Thyroid gland (tissue), 4 donors: ENCODE results near the gene DPYSL5.

Experiments used
- POLR2A ChIP-seq, 2 donors: fragments of 450-650 bp; IDR thresholded peaks; one replicate each; pipeline ENCODE4 v1.6.1; 2017; ENCODE audit warnings: antibody characterized with exemption in 2 of 2, mild to moderate bottlenecking in 2 of 2, moderate library complexity in 1 of 2
- TF ChIP-seq, protein P1 (sequence below), 6 experiments: fragments of 200-600 bp in 3 of 6; fragments of 450-650 bp in 3 of 6; sonication (generic) in 3 of 6; IDR thresholded peaks; one replicate each; pipeline ENCODE4 v1.5.1; 2016 to 2019; ENCODE audit warnings: antibody characterized with exemption in 6 of 6, mild to moderate bottlenecking in 2 of 6, inconsistent platforms in 1 of 6, moderate library complexity in 1 of 6

DNA sequence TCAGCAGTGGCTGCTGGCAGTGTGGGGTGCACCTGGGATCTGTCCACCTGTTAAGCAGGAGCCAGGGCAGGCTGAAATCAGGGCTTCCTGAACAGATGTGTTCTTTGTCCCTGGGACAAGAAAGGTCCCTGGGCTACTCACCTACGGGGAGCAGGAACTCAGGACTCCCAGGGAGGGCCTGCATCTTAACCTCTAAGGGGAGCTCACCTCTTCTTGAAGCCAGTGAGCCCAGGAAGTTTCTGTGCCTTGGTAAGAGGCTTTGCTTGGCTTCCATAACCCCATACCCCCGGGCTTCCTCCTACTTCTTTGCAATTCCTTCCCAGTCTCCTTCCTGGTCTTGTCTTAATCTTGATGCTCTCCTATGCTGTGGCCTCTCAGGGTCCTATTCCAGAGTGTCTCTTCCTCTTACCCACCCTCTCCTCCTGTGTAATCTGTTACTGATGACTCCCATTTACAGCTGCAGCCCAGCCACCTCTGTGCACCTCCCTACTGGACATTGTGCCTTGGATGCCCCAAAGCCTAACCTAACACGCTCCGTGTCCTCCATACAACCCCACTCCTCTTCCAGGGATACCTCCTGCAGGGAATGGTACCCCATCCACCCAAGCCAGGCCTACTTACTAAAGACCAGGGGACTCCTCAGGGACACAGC, 66.9 kb downstream of the DPYSL5 start:
- TF ChIP-seq, protein P1, sequence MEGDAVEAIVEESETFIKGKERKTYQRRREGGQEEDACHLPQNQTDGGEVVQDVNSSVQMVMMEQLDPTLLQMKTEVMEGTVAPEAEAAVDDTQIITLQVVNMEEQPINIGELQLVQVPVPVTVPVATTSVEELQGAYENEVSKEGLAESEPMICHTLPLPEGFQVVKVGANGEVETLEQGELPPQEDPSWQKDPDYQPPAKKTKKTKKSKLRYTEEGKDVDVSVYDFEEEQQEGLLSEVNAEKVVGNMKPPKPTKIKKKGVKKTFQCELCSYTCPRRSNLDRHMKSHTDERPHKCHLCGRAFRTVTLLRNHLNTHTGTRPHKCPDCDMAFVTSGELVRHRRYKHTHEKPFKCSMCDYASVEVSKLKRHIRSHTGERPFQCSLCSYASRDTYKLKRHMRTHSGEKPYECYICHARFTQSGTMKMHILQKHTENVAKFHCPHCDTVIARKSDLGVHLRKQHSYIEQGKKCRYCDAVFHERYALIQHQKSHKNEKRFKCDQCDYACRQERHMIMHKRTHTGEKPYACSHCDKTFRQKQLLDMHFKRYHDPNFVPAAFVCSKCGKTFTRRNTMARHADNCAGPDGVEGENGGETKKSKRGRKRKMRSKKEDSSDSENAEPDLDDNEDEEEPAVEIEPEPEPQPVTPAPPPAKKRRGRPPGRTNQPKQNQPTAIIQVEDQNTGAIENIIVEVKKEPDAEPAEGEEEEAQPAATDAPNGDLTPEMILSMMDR (IDR thresholded peaks at IDR 0.05), result no peak
- TF ChIP-seq POLR2A (IDR thresholded peaks at IDR 0.05), result no peak
